IPS-15b (cell line): ENCODE results near the gene FARP2.

ENCODE experiments used
- H3K27me3 ChIP-seq: one replicate; pipeline ENCODE4 v1.6.1; 2013; ENCODE audit warnings: low read length; ENCODE audit not compliant: control insufficient read depth, insufficient read depth
- H3K36me3 ChIP-seq: one replicate; pipeline ENCODE4 v1.6.1; 2013; ENCODE audit warnings: low read length; ENCODE audit not compliant: control insufficient read depth, insufficient read depth
- H3K4me1 ChIP-seq: one replicate; pipeline ENCODE4 v1.6.1; 2013; ENCODE audit warnings: mild to moderate bottlenecking, low read length; ENCODE audit not compliant: control insufficient read depth, insufficient read depth
- H3K4me3 ChIP-seq: one replicate; pipeline ENCODE4 v1.5.1; 2013; ENCODE audit warnings: low read depth, low read length
- H3K9ac ChIP-seq: one replicate; pipeline ENCODE4 v1.6.1; 2013; ENCODE audit warnings: low read depth, mild to moderate bottlenecking, low read length
- H3K9me3 ChIP-seq: one replicate; pipeline ENCODE4 v1.6.1; 2013; ENCODE audit warnings: mild to moderate bottlenecking, low read length; ENCODE audit not compliant: control insufficient read depth, insufficient read depth

Gene FARP2

GRCh38 chr2:241354668-241355658 is 1.1 kb upstream of the FARP2 start:
- Histone ChIP-seq H3K4me3 (peak overlapping the region; percentile 82), H3K9ac (peak overlapping the region; percentile 54), H3K36me3 (peaks cover 25% of the 10 kb centered on the region)

DNA sequence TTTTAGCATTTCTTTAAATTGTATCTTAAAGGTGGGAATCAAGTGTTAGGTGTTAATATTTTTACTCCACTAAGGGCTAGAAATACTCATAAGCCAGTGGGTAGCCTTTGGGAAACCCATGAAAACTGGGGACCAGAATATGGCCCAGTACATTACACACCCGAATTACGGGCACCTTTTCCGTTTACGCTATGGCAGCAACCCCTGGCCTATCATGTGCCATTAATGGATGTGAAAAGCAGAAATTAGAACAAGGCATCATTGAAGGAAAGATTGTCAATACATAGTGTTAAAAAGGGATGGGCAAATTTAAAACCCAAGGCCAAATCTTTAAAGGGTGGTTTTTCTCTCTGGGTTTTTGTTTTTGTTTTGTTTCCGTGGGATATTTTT is 781 bp downstream of the FARP2 start:
- Histone ChIP-seq H3K4me3 (peak overlapping the region; percentile 77), H3K9ac (peak overlapping the region; percentile 68), H3K36me3 (peaks cover 7% of the 10 kb centered on the region), H3K4me1 (peaks cover 3% of the 10 kb centered on the region), H3K27me3 (no peaks in the 10 kb centered on the region), H3K9me3 (no peaks in the 10 kb centered on the region)

More at GRCh38 chr2:241354668-241355658, 1.1 kb upstream of the FARP2 start:
- H3K4me1 ChIP-seq: peaks cover 3% of the 10 kb centered on the region
- no peaks in the 10 kb centered on the region for H3K9me3 ChIP-seq
- no peaks in the 10 kb centered on the region for H3K27me3 ChIP-seq

- H3K36me3 ChIP-seq: peaks cover 2% of the 10 kb centered on the region
- peaks cover 3% of the 10 kb centered on the region for H3K4me1 ChIP-seq
- no peaks in the 10 kb centered on the region for H3K9me3 ChIP-seq
- no peaks in the 10 kb centered on the region for H3K27me3 ChIP-seq
- H3K9ac ChIP-seq: no peak overlapping the region
- peak overlapping the region; percentile 77 for H3K4me3 ChIP-seq
These were observed 1.4 kb downstream of the FARP2 start for GRCh38 chr2:241357531-241357930.

GRCh38 chr2:241358470-241358869 is 2.4 kb downstream of the FARP2 start:
- Histone ChIP-seq H3K36me3 (no peaks in the 10 kb centered on the region), H3K27me3 (no peaks in the 10 kb centered on the region), H3K9me3 (no peaks in the 10 kb centered on the region), H3K4me1 (peaks cover 3% of the 10 kb centered on the region), H3K4me3 (no peak overlapping the region), H3K9ac (no peak overlapping the region)

- Histone ChIP-seq H3K9me3 (no peaks in the 10 kb centered on the region), H3K9ac (no peak overlapping the region), H3K4me1 (peaks cover 2% of the 10 kb centered on the region), H3K27me3 (no peaks in the 10 kb centered on the region), H3K36me3 (no peaks in the 10 kb centered on the region), H3K4me3 (no peak overlapping the region)
These were observed 3.5 kb downstream of the FARP2 start for GRCh38 chr2:241359481-241360045.

- Histone ChIP-seq H3K9ac (no peak overlapping the region), H3K27me3 (no peaks in the 10 kb centered on the region), H3K36me3 (no peaks in the 10 kb centered on the region), H3K4me3 (no peak overlapping the region), H3K9me3 (no peaks in the 10 kb centered on the region), H3K4me1 (peaks cover 9% of the 10 kb centered on the region)
These were observed 7.3 kb downstream of the FARP2 start for GRCh38 chr2:241363426-241363825.

DNA sequence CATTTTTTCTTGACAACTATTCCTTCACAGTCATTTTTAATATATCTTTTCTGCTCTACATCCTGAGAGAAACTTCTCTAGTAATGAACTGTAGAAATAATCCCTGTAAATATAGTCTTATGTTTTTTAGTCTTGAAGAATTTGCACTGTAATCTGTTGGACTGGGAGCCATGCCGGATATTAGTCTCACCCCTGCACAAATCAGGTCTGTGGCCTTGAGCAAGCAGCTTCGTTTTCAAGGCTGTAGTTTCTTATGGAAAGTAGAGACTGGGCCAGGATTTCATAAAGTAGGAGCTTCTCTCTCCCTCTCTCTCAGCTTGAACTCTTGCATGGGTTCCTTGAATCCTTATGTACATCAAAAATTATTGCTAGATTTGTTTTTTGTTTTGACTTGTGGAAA is 8.7 kb downstream of the FARP2 start:
- H3K27me3 ChIP-seq: no peaks in the 10 kb centered on the region
- no peak overlapping the region for H3K4me3 ChIP-seq
- no peaks in the 10 kb centered on the region for H3K36me3 ChIP-seq
- H3K9ac ChIP-seq: no peak overlapping the region
- peaks cover 9% of the 10 kb centered on the region for H3K4me1 ChIP-seq
- H3K9me3 ChIP-seq: no peaks in the 10 kb centered on the region

DNA sequence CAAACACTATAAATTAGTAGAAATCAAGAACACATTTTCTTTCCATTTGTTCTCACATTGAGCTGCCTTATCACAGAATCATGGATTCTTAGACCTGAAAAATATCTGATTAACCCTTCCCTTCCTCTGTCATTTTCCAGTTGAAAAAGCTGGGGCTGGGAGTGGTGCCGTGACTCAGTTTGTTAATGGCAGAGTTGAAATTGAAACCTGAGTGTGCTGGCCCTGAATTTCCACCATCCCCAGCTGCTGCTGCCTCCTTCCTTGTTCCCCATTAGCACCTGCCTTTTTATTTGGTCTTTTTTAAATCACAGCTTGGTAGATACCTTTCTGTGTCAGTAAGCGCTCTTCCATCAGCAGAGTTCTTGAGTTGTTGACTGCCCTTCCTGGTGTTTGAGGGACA is 10.6 kb downstream of the FARP2 start:
- Histone ChIP-seq H3K9ac (no peak overlapping the region), H3K9me3 (no peaks in the 10 kb centered on the region), H3K36me3 (no peaks in the 10 kb centered on the region), H3K27me3 (no peaks in the 10 kb centered on the region), H3K4me1 (peaks cover 9% of the 10 kb centered on the region), H3K4me3 (no peak overlapping the region)

DNA sequence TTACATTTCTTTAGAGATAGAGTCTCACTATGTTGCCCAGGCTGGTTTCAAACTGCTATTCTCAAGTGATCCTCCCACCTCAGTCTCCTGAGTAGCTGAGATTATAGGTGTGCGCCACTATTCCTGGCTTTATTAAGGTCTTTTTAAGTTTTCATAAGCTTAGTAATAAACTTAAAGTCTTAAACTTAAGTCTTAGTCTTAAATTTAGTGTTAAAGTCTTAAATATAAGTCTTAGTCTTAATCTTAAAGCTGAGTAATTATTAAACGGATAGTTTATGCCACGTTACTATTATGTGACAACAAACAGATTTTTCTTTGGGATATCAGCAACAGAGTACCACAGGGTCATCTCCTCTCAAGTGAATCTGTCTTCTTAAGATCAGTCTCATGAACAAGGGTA is 12.6 kb downstream of the FARP2 start:
- peaks cover 9% of the 10 kb centered on the region for H3K4me1 ChIP-seq

GRCh38 chr2:241372361-241372992 is 16.4 kb downstream of the FARP2 start:
- H3K9ac ChIP-seq: no peak overlapping the region
- H3K4me1 ChIP-seq: no peaks in the 10 kb centered on the region
- no peaks in the 10 kb centered on the region for H3K9me3 ChIP-seq
- no peak overlapping the region for H3K4me3 ChIP-seq
- H3K36me3 ChIP-seq: no peaks in the 10 kb centered on the region
- H3K27me3 ChIP-seq: no peaks in the 10 kb centered on the region

More for the DNA sequence above, 12.6 kb downstream of the FARP2 start:
- no peak overlapping the region for H3K9ac ChIP-seq
- no peaks in the 10 kb centered on the region for H3K9me3 ChIP-seq
- H3K4me3 ChIP-seq: no peak overlapping the region
- H3K27me3 ChIP-seq: no peaks in the 10 kb centered on the region
- no peaks in the 10 kb centered on the region for H3K36me3 ChIP-seq

- no peak overlapping the region for H3K4me3 ChIP-seq
- H3K36me3 ChIP-seq: no peaks in the 10 kb centered on the region
- H3K27me3 ChIP-seq: no peaks in the 10 kb centered on the region
- no peaks in the 10 kb centered on the region for H3K9me3 ChIP-seq
- no peaks in the 10 kb centered on the region for H3K4me1 ChIP-seq
- H3K9ac ChIP-seq: no peak overlapping the region
These were observed 17.4 kb downstream of the FARP2 start for GRCh38 chr2:241373446-241373845.
